GM19035 (cell line): ENCODE data around the gene HEPN1.

Experiments used
- ATAC-seq: cut with Tn5 transposase; IDR thresholded peaks from one replicate; pipeline ENCODE4 v1.9.1; 2021; ENCODE audit not compliant: unreplicated experiment

The HEPN1 gene

GRCh38 chr11:124898711-124899110 lies 20.3 kb upstream of the HEPN1 start:
- ATAC-seq = no peak

DNA sequence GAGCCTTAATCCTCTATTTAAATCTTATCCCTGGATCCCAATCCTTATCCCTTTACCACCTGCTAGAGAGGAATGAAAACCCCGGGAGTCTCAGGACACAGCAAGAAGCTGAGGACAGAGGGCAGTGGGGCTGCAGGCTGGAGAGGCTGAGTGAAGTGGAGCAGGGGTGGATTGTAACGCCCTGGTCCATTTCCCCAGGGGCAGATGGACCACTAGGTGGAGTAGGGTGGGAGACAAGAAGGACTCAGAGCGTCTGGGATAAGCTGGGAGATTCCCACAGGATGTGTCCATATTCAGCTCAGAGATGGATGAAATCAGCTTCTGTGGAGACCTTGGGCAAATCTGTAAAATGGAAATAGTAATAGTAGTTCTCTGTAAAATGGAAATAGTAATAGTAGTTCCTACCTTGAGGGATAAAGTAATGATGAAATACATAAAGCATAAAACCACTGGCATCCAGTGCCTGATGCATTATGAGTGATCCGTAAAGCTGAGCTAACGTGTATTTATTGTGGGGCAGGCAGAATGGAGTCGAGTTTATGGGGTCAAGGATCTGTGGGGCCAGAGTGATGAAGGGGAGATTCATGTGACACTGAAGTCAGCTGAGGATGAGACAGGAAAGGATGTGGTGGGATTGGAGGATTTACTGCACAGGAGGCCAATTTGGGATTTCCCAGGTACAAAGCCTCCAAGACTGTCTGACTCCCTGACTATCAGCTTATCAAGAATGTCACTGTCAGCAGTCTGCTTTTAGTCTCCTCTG lies 19.5 kb upstream of the HEPN1 start:
- no peak for ATAC-seq

DNA sequence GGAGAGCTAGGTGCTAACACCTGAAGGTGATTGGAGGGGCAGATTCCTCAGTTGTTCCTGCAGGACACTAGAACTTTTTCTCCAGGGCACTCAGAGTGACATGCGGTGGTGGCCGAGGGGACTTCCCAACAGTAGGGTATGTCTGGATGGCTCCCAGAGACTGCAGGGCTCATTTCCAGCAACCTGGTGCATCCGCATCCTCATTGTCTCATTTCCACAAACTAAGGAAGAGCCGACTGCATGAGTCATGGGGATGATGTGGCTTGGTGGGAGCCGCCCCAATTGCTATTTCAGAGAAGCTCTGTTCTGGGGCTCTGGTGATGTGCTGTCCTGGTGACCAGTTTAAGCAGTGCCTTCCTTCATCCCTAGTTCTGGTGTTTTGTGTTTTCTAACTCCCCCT lies 18.6 kb upstream of the HEPN1 start:
- no peak for ATAC-seq

- ATAC-seq = no peak
Observed at GRCh38 chr11:124902616-124903015, 16.4 kb upstream of the HEPN1 start.

DNA sequence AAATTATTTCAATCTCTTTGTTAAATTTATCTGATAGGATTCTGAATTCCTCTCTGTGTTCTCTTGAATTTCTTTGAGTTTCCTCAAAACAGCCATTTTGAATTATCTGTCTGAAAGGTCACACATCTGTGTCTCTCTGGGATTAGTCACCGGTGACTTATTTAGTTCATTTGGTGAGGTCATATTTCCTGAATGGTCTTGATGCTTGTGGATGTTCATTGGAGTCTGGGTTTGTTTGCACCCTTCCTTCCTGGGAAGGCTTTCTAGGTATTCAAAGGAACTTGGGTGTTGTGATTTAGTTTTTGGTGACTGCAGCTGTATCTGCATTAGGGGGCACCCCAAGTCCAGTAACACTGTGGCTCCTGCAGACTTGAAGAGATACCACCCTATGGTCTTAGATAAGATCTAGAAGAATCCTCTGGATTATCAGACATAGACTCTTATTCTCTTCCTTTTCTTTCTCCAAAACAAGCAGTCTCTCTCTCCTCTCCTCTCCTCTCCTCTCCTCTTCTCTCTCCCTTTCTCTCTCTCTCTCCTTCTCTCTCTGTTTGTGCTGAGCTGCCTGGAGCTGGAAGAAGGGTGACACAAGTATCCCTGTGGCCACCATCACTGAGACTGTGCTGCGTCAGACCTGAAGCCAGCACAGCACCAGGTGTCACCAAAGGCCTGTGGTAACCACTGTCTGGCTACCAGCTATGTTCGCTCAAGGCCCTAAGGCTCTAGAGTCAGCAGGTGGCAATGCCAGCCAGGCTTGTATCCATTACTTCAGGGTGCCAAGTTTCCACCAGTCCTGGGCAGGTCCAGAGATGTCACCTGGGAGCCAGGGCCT lies 3.3 kb upstream of the HEPN1 start:
- no peak for ATAC-seq

GRCh38 chr11:124916370-124916710 lies 2.7 kb upstream of the HEPN1 start:
- no peak for ATAC-seq

GRCh38 chr11:124917115-124917637 lies 1.9 kb upstream of the HEPN1 start:
- no peak for ATAC-seq

GRCh38 chr11:124919898-124920297 lies 848 bp downstream of the HEPN1 start:
- no peak for ATAC-seq

DNA sequence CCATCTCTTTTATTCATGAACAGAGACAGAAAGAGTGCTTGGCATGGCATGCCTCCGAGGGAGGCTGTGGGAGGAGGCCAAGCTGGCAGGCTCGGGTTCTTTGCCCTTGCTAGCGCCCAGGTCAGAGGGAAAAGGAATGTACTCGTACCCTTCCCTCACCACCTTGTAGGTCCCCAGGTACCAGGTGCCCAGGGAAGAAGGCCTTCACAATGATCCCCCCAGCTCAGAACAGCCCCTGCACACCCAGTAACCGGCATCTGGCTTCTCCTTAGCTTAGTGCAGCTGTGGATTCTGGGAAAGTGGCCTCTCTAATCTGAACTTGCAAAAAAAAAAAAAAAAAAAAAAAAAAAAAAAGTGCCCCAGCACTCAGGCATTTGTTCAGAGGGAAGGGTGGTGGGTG lies 1.3 kb downstream of the HEPN1 start:
- ATAC-seq = no peak

GRCh38 chr11:124920870-124921609 lies 2.0 kb downstream of the HEPN1 start:
- ATAC-seq = no peak

GRCh38 chr11:124922831-124923230 lies 3.8 kb downstream of the HEPN1 start:
- no peak for ATAC-seq

DNA sequence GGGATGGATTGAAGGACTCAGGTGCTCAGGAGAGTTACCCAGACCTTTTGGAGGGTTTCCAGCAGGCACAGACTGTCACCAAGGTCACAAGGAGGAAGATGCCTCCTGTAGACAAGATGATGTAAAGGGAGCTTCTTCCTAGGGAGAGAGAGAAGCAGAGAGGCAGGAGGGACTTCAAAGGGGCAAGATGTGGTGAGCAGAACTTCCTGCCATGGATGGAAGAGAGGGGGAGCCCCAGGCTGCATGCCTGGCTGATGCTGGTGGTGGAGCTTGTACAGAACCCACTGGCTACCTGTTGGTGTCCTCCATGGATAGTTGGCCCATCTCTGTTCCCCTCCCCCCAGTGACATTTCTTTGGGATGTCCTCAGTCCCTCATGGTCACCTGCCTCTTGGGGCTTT lies 4.2 kb downstream of the HEPN1 start:
- ATAC-seq = no peak

- no peak for ATAC-seq
Observed at GRCh38 chr11:124928942-124929665, 10.1 kb downstream of the HEPN1 start.

DNA sequence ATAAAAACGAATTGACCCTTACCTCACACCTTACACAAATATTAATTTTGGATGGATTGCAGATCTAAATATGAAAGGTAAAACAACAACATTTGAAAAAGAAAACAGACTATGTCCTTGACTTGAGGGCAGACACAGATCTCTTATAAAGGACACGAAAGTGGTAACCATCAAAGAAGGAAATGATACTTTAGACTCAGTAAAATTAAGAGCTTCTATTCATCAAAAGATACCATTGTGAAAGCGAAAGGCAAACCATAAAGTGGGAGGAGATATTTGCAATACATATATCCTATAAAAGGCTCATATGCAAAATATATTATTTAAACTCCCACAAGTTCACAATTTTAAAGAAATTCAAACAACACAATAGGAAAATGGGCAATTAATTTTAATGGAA lies 11.7 kb downstream of the HEPN1 start:
- peak; percentile 82 for ATAC-seq

DNA sequence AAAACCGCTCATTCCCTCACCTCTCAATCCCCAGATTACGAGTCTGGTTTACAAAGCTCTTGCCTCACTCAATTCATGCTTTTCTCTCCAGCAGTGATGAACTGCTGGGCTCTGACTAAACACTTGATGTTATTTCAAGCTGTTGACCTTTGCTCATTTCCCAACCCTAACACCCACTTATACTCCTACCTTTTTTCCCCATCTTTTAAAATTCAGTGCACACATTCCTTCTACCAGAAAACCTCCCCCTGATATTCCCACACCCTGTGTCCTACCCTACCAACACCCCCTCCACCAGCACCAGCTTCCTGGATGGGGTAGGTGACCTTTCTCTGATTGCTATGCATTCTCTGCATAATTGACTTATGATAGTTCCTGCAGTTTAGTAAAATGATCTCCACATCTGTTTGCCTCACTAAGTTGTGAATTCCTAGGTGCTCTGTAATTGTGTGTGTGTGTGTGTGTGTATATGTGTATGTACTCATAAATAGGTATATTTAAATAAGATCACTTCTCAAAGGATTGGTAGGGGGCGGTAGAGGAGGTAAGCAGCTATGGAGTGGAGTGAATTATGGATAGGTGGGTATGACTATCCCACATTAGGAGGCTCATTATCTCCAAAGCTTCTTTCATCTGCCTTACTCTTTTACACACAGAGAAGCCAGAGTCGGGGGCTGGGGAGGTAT lies 16.0 kb downstream of the HEPN1 start:
- no peak for ATAC-seq

DNA sequence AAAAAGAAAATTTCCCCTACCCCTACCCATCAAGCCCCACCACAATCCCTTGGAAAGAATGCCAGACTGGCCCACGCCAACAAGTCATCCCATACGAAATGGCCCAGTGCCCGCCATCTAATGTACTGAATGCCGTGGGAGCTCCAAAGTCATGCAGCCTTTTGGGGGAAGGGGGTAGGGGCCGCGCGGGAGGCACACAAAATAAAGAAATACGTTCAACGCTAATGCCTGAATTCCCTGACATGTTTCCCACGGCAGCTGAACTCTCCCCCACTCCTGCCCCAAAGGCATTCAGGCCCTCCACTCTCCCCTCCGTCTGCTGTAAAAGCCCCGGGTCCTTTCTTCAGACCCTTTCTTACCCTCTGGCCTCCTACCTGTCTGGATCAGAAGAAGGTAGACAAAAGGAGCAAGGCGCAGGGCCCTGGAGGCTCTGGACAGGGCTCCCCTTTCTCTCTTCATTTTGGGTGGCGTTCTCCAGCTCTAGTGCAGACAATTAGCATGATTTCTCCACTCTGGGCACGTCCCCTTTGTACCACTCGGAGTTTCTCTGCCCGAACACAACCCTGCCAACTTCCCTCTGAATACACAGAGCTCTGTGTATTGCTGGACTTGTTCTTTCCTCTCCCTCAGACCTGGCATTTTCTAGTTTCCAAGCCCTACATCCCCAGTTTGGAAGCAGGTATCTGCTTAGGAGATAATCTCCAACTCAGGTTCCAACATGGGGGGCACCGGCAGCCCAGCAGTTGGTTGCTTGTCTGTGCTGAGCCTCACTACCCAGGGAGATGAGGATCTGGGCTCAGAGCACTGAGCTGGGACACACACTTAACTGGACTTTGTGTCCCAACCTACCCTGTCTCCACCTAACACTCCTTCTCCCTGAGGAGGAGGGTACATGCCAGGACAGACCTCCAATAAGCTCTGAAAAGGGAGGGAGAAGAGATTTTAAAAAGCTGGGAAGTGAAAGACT lies 16.8 kb downstream of the HEPN1 start, which contains the start of gene HEPACAM:
Gene HEPACAM, minus strand, starts transcription at position 500 of the 967 bp plus-strand sequence. Its CDS starts 41 bp downstream, at position 459.
- no peak for ATAC-seq

DNA sequence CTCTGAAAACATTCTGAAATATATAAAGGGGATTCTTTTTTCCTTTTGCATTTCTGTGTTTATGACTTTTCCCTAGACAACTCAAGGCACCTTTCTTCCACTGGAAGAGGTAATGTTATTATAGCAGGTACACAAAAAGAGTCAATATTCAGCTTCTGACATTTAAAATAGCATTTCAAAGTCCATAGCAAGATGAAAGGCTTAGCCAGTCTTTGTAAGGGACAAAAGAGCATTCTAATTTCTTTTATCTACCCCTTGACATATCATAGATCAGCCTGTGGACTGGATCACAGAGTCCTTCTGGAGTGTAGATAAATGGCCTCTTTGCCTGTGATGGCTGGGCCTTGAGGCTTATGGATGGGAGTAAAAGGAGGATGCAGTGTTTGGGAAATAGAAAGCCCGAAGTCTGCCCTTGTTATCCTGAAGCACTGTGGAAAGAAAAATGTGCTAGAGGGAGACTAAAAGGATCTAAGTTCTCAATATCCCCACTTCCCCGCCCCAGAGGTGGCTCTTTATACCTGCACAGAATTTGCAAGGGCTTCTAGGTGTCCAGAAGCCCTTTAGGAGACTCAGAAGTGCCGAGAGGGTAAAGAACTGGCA lies 18.4 kb downstream of the HEPN1 start:
- ATAC-seq = no peak

- no peak for ATAC-seq
Observed at GRCh38 chr11:124938206-124938765, 19.2 kb downstream of the HEPN1 start.
